HepG2 (cell line): Measurements from ENCODE around the gene ZNF627. TPM values are rescaled to one million over a fixed set of nuclear protein-coding genes. Genes with fewer than 3 reads are reported as not detected.
A peak's percentile ranks its signal among the peaks of the same experiment; 100 is the strongest.

ENCODE experiments used
- ARID2 ChIP-seq: sonication (generic); formaldehyde crosslinking; IDR thresholded peaks from 2 replicates; pipeline ENCODE4 v1.8.1; 2022; ENCODE audit warnings: mild to moderate bottlenecking, missing genetic modification reagents, borderline replicate concordance
- CEBPG ChIP-seq: IDR thresholded peaks from 2 replicates; pipeline ENCODE4 v1.6.1; 2016
- DMAP1 ChIP-seq: IDR thresholded peaks from 2 replicates; pipeline ENCODE4 v1.6.1; 2016
- MAZ ChIP-seq, 2 experiments: sonication (generic) in 1 of 2; formaldehyde crosslinking in 1 of 2; IDR thresholded peaks; 2 replicates each; pipeline versions ENCODE4 v1.5.0 to v1.6.1; 2012 to 2020; ENCODE audit warnings: low read depth in 2 of 2, mild to moderate bottlenecking in 2 of 2, borderline replicate concordance in 1 of 2, improper control_type of control experiment in 1 of 2, low read length in 1 of 2, missing genetic modification reagents in 1 of 2, moderate library complexity in 1 of 2
- NCOA1 ChIP-seq: sonication (generic); formaldehyde crosslinking; IDR thresholded peaks from 2 replicates; pipeline ENCODE4 v1.9.0; 2021; ENCODE audit warnings: missing genetic modification reagents
- ZNF605 ChIP-seq: sonication (generic); formaldehyde crosslinking; IDR thresholded peaks from 2 replicates; pipeline ENCODE4 v1.8.0; 2022; ENCODE audit warnings: mild to moderate bottlenecking, missing genetic modification reagents
- ZNF772 ChIP-seq: sonication (generic); formaldehyde crosslinking; IDR thresholded peaks from 2 replicates; pipeline ENCODE4 v1.5.0; 2020; ENCODE audit warnings: mild to moderate bottlenecking, missing genetic modification reagents
- ZSCAN20 ChIP-seq: sonication (generic); formaldehyde crosslinking; IDR thresholded peaks from 2 replicates; pipeline ENCODE4 v1.4.0; 2020; ENCODE audit warnings: missing genetic modification reagents, mild to moderate bottlenecking, borderline replicate concordance
- polyA plus RNA-seq, 8 experiments: library from polyadenylated mRNA; depleted of rRNA in 3 of 8; stranded (reverse) in 7 of 8; unstranded in 1 of 8; fragments of >200 nt; fragmentation: Illumina TruSeq in 4 of 8; extraction: Trizol in 4 of 8; gene quantifications; 2 replicates each; pipeline versions ENCODE4 v1.2.1 to v1.2.3, GENCODE V29; 2011 to 2016; ENCODE audit warnings: low read depth in 4 of 8, missing spikeins in 1 of 8, mixed read lengths in 1 of 8; ENCODE audit not compliant: insufficient read depth in 1 of 8
- total RNA-seq, 5 experiments: library from RNA; depleted of rRNA; stranded (reverse); fragments of >200 nt; fragmentation: Illumina TruSeq; extraction: Trizol; gene quantifications; 2 replicates each; pipeline ENCODE4 v1.2.3, GENCODE V29; 2016; ENCODE audit warnings: low read depth in 1 of 5
- TF ChIP-seq, protein P1 (sequence below): sonication (generic); formaldehyde crosslinking; IDR thresholded peaks from 2 replicates; pipeline ENCODE4 v1.5.1; 2020; ENCODE audit warnings: mild to moderate bottlenecking, missing genetic modification reagents, moderate library complexity
- TF ChIP-seq, protein P2 (sequence below): sonication (generic); formaldehyde crosslinking; IDR thresholded peaks from 2 replicates; pipeline ENCODE4 v1.5.1; 2020; ENCODE audit warnings: missing genetic modification reagents, mild to moderate bottlenecking, borderline replicate concordance
- TF ChIP-seq, protein P3 (sequence below): sonication (generic); formaldehyde crosslinking; IDR thresholded peaks from 2 replicates; pipeline ENCODE4 v1.9.0; 2022; ENCODE audit warnings: missing genetic modification reagents, mild to moderate bottlenecking, borderline replicate concordance
- TF ChIP-seq, protein P4 (sequence below): sonication (generic); formaldehyde crosslinking; IDR thresholded peaks from 2 replicates; pipeline ENCODE4; 2020; ENCODE audit warnings: missing genetic modification reagents, mild to moderate bottlenecking, borderline replicate concordance
- TF ChIP-seq, protein P5 (sequence below): sonication (generic); formaldehyde crosslinking; IDR thresholded peaks from 2 replicates; pipeline ENCODE4 v1.5.1; 2020; ENCODE audit warnings: mild to moderate bottlenecking, moderate library complexity, missing genetic modification reagents

Gene ZNF627
- total and polyA plus RNA-seq, 2 of the 13 experiments (the other 11 are each of a cell fraction or from before 2014, with no cell fraction given), result 4.2 to 12.7 TPM

DNA sequence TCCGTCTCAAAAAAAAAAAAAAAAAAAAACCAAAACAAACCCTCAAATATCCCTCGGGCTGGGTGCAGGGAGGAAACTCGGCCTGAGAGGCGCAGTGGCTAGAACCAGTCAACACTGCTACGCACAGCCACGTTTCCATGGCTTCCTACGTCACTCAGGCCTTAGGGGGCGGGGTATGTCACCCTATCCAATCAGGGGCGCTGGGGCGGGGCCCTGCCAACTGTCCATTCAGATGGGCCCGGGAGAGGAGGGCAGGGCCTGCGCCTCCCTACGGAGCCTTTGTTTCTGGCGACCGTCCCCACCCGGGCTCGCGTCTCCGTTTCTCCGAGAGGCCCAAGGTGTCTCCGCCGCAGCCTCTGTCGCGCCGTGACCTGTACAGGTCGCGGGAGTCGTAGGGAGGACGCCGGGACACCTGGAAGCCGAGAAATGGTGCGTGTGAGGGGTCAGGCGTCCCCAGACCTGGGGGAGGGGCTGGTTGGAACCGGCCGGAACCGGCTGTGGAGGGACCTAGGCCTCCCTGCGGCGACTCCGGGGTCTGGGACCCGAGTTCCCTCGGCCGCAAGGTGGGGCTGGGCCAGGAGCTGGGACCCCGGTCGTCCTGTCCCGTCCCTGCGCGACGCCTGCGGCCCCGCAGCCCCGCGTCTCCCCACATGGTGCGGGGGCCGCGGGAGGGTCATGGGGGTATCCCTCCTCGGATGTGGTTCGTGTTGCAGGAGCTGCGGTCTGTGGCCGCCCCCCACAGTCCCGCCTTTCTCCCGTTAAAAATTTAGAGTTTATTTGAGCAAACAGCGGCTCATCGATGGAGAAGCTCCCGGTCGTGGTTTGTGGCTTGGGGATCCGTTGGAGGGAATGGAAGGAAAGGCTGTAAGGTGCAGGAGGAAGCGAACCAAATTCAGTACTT lies at the start of gene ZNF627 (continued):
- TF ChIP-seq, protein P1, sequence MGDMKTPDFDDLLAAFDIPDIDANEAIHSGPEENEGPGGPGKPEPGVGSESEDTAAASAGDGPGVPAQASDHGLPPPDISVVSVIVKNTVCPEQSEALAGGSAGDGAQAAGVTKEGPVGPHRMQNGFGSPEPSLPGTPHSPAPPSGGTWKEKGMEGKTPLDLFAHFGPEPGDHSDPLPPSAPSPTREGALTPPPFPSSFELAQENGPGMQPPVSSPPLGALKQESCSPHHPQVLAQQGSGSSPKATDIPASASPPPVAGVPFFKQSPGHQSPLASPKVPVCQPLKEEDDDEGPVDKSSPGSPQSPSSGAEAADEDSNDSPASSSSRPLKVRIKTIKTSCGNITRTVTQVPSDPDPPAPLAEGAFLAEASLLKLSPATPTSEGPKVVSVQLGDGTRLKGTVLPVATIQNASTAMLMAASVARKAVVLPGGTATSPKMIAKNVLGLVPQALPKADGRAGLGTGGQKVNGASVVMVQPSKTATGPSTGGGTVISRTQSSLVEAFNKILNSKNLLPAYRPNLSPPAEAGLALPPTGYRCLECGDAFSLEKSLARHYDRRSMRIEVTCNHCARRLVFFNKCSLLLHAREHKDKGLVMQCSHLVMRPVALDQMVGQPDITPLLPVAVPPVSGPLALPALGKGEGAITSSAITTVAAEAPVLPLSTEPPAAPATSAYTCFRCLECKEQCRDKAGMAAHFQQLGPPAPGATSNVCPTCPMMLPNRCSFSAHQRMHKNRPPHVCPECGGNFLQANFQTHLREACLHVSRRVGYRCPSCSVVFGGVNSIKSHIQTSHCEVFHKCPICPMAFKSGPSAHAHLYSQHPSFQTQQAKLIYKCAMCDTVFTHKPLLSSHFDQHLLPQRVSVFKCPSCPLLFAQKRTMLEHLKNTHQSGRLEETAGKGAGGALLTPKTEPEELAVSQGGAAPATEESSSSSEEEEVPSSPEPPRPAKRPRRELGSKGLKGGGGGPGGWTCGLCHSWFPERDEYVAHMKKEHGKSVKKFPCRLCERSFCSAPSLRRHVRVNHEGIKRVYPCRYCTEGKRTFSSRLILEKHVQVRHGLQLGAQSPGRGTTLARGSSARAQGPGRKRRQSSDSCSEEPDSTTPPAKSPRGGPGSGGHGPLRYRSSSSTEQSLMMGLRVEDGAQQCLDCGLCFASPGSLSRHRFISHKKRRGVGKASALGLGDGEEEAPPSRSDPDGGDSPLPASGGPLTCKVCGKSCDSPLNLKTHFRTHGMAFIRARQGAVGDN (CRISPR knock-in tag), result peak; percentile 89
- peak; percentile 79; the same call in 1 of the 2 replicates for TF ChIP-seq ARID2 (CRISPR knock-in tag)
- no peak for TF ChIP-seq NCOA1 (CRISPR knock-in tag)
- TF ChIP-seq, protein P2, sequence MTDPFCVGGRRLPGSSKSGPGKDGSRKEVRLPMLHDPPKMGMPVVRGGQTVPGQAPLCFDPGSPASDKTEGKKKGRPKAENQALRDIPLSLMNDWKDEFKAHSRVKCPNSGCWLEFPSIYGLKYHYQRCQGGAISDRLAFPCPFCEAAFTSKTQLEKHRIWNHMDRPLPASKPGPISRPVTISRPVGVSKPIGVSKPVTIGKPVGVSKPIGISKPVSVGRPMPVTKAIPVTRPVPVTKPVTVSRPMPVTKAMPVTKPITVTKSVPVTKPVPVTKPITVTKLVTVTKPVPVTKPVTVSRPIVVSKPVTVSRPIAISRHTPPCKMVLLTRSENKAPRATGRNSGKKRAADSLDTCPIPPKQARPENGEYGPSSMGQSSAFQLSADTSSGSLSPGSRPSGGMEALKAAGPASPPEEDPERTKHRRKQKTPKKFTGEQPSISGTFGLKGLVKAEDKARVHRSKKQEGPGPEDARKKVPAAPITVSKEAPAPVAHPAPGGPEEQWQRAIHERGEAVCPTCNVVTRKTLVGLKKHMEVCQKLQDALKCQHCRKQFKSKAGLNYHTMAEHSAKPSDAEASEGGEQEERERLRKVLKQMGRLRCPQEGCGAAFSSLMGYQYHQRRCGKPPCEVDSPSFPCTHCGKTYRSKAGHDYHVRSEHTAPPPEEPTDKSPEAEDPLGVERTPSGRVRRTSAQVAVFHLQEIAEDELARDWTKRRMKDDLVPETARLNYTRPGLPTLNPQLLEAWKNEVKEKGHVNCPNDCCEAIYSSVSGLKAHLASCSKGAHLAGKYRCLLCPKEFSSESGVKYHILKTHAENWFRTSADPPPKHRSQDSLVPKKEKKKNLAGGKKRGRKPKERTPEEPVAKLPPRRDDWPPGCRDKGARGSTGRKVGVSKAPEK, result 0 out of 2 replicates have a peak, but pooled peaks have one; percentile 48
- TF ChIP-seq, protein P3, sequence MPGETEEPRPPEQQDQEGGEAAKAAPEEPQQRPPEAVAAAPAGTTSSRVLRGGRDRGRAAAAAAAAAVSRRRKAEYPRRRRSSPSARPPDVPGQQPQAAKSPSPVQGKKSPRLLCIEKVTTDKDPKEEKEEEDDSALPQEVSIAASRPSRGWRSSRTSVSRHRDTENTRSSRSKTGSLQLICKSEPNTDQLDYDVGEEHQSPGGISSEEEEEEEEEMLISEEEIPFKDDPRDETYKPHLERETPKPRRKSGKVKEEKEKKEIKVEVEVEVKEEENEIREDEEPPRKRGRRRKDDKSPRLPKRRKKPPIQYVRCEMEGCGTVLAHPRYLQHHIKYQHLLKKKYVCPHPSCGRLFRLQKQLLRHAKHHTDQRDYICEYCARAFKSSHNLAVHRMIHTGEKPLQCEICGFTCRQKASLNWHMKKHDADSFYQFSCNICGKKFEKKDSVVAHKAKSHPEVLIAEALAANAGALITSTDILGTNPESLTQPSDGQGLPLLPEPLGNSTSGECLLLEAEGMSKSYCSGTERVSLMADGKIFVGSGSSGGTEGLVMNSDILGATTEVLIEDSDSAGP (CRISPR knock-in tag), result peak; percentile 85; the same call in 1 of the 2 replicates
- TF ChIP-seq DMAP1 (CRISPR knock-in tag), result peak; percentile 91
- TF ChIP-seq ZSCAN20 (CRISPR knock-in tag), result peak; percentile 36; the same call in 1 of the 2 replicates
- peak; percentile 87; the same call in 1 of the 2 replicates for TF ChIP-seq ZNF605
- TF ChIP-seq, protein P4, sequence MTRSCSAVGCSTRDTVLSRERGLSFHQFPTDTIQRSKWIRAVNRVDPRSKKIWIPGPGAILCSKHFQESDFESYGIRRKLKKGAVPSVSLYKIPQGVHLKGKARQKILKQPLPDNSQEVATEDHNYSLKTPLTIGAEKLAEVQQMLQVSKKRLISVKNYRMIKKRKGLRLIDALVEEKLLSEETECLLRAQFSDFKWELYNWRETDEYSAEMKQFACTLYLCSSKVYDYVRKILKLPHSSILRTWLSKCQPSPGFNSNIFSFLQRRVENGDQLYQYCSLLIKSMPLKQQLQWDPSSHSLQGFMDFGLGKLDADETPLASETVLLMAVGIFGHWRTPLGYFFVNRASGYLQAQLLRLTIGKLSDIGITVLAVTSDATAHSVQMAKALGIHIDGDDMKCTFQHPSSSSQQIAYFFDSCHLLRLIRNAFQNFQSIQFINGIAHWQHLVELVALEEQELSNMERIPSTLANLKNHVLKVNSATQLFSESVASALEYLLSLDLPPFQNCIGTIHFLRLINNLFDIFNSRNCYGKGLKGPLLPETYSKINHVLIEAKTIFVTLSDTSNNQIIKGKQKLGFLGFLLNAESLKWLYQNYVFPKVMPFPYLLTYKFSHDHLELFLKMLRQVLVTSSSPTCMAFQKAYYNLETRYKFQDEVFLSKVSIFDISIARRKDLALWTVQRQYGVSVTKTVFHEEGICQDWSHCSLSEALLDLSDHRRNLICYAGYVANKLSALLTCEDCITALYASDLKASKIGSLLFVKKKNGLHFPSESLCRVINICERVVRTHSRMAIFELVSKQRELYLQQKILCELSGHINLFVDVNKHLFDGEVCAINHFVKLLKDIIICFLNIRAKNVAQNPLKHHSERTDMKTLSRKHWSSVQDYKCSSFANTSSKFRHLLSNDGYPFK, result peak; percentile 93
- TF ChIP-seq CEBPG (CRISPR knock-in tag), result no peak
- 0 out of 2 replicates have a peak, but pooled peaks have one; percentile 15 for TF ChIP-seq MAZ (IDR thresholded peaks at IDR 0.05; ENCODE audit: borderline replicate concordance, low read depth, low read length)
- peak; percentile 89 for TF ChIP-seq MAZ (CRISPR knock-in tag; IDR thresholded peaks at IDR 0.05; ENCODE audit: low read depth)
- TF ChIP-seq ZNF772, result peak; percentile 88; the same call in 1 of the 2 replicates
- TF ChIP-seq, protein P5, sequence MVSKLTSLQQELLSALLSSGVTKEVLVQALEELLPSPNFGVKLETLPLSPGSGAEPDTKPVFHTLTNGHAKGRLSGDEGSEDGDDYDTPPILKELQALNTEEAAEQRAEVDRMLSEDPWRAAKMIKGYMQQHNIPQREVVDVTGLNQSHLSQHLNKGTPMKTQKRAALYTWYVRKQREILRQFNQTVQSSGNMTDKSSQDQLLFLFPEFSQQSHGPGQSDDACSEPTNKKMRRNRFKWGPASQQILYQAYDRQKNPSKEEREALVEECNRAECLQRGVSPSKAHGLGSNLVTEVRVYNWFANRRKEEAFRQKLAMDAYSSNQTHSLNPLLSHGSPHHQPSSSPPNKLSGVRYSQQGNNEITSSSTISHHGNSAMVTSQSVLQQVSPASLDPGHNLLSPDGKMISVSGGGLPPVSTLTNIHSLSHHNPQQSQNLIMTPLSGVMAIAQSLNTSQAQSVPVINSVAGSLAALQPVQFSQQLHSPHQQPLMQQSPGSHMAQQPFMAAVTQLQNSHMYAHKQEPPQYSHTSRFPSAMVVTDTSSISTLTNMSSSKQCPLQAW, result peak; percentile 83
